GM12878 (cell line): ENCODE measurements around the gene DEUP1. TPM values are rescaled to one million over a fixed set of nuclear protein-coding genes. Genes with fewer than 3 reads are reported as not detected.

Experiments used
- polyA plus RNA-seq, 11 experiments: library from polyadenylated mRNA; depleted of rRNA in 4 of 11; unstranded in 6 of 11; stranded (reverse) in 5 of 11; fragments of >200 nt; fragmentation: Nextera tagmentation in 4 of 11; fragmentation: Illumina TruSeq in 1 of 11; extraction: Ambion mirVana in 4 of 11; extraction: Trizol in 1 of 11; gene quantifications; 1 replicate in 1 of 11; 2 replicates in 10 of 11; pipeline versions ENCODE4 v1.2.1 to v1.2.3, GENCODE V29; 2011 to 2016; ENCODE audit warnings: inconsistent platforms in 2 of 11, missing spikeins in 2 of 11, low read depth in 1 of 11
- total RNA-seq, 4 experiments: library from RNA; depleted of rRNA in 3 of 4; stranded (reverse); fragments of >200 nt in 3 of 4; fragmentation: Illumina TruSeq in 1 of 4; extraction: Trizol in 1 of 4; gene quantifications; 2 replicates each; pipeline versions ENCODE4 v1.2.1 to v1.2.3, GENCODE V29; 2013 to 2021

The DEUP1 gene
- total and polyA plus RNA-seq, 10 of the 15 experiments (the other 5 are each of a cell fraction or from before 2014, with no cell fraction given), result 0.12 TPM; not detected in 9

Other genes starting within 250 kb of the DEUP1 start
- gene SLC36A4, start 132.8 kb upstream of the DEUP1 start, total RNA-seq (2014; rRNA removed), result 5.1 and 6.8 TPM in 2 replicates
- gene SLC36A4, start 132.8 kb upstream of the DEUP1 start, total RNA-seq (2014; rRNA removed; fragmentation: Illumina TruSeq; extraction: Trizol), result 3.3 and 4.4 TPM in 2 replicates
- 6.1 and 7.2 TPM in 2 replicates for gene SLC36A4, start 132.8 kb upstream of the DEUP1 start, total RNA-seq (2021)
- gene SLC36A4, start 132.8 kb upstream of the DEUP1 start, polyA plus RNA-seq (2011; rRNA removed), result 11.7 and 22.0 TPM in 2 replicates
- 5.2 and 7.7 TPM in 2 replicates for gene SLC36A4, start 132.8 kb upstream of the DEUP1 start, polyA plus RNA-seq (2014; fragmentation: Illumina TruSeq; extraction: Trizol)
- gene SLC36A4, start 132.8 kb upstream of the DEUP1 start, polyA plus RNA-seq (2014; fragmentation: Nextera tagmentation; extraction: Ambion mirVana), result 1 to 10 TPM; 1.4 to 2.0 TPM
- gene SLC36A4, start 132.8 kb upstream of the DEUP1 start, polyA plus RNA-seq (2014; rRNA removed), result 2.8 and 5.2 TPM in 2 replicates
- 10 to 100 TPM in 1 of 2 experiments, 1 to 10 TPM in 1; 8.9 to 12.5 TPM for gene SLC36A4, start 132.8 kb upstream of the DEUP1 start, polyA plus RNA-seq (2016; fragmentation: Nextera tagmentation; extraction: Ambion mirVana)
- gene SMCO4, start 212.6 kb downstream of the DEUP1 start, total RNA-seq (2014; rRNA removed), result 27.9 and 29.6 TPM in 2 replicates
- gene SMCO4, start 212.6 kb downstream of the DEUP1 start, total RNA-seq (2014; rRNA removed; fragmentation: Illumina TruSeq; extraction: Trizol), result 23.6 and 24.4 TPM in 2 replicates
- 24.8 and 26.1 TPM in 2 replicates for gene SMCO4, start 212.6 kb downstream of the DEUP1 start, total RNA-seq (2021)
- 56.8 and 59.9 TPM in 2 replicates for gene SMCO4, start 212.6 kb downstream of the DEUP1 start, polyA plus RNA-seq (2011; rRNA removed)
- gene SMCO4, start 212.6 kb downstream of the DEUP1 start, polyA plus RNA-seq (2014; fragmentation: Illumina TruSeq; extraction: Trizol), result 18.7 and 25.9 TPM in 2 replicates
- gene SMCO4, start 212.6 kb downstream of the DEUP1 start, polyA plus RNA-seq (2014; fragmentation: Nextera tagmentation; extraction: Ambion mirVana), result 1 to 10 TPM; 3.6 to 8.1 TPM
- 31.4 and 40.3 TPM in 2 replicates for gene SMCO4, start 212.6 kb downstream of the DEUP1 start, polyA plus RNA-seq (2014; rRNA removed)
- gene SMCO4, start 212.6 kb downstream of the DEUP1 start, polyA plus RNA-seq (2016; fragmentation: Nextera tagmentation; extraction: Ambion mirVana), result 10 to 100 TPM; 36.4 to 41.8 TPM